Activated CD8-positive, alpha-beta memory T cell treated with anti-CD3 and anti-CD28 coated beads, Interleukin-2, amount 10 ng/mL, durations not matched to agents 7 days and 5 days (primary cell): ENCODE data around the gene UXS1. TPM values are rescaled to one million over a fixed set of nuclear protein-coding genes. Genes with fewer than 3 reads are reported as not detected.

Source experiments
- ATAC-seq: fragments of 150-1000 bp; cut with Tn5 transposase; one replicate; pipeline ENCODE4 v1.10.0; 2021; ENCODE audit warnings: moderate library complexity
- CTCF ChIA-PET: fragments of 350-600 bp; sonication (Branson Sonifier 250); formaldehyde crosslinking; loops from one replicate; lab custom pipeline; 2021; ENCODE audit warnings: antibody characterized with exemption; lab: Charles Lee
- DNase-seq: peaks from one replicate; pipeline ENCODE4 v3.0.0-alpha.2; 2020
- H3K27ac Mint-ChIP-seq: one replicate; pipeline ENCODE4 v1.8.0; 2021; ENCODE audit warnings: mild to moderate bottlenecking, mixed read lengths
- H3K27me3 Mint-ChIP-seq: one replicate; pipeline ENCODE4 v1.8.0; 2021; ENCODE audit warnings: mixed read lengths
- H3K36me3 Mint-ChIP-seq: one replicate; pipeline ENCODE4 v1.8.0; 2021; ENCODE audit warnings: mild to moderate bottlenecking, mixed read lengths
- H3K4me1 Mint-ChIP-seq: one replicate; pipeline ENCODE4 v1.8.0; 2021; ENCODE audit warnings: mixed read lengths
- H3K4me3 Mint-ChIP-seq: one replicate; pipeline ENCODE4 v1.8.0; 2021; ENCODE audit warnings: mild to moderate bottlenecking, moderate library complexity, mixed read lengths
- H3K9me3 Mint-ChIP-seq: one replicate; pipeline ENCODE4 v1.8.0; 2022; ENCODE audit warnings: low read depth, mixed read lengths
- total RNA-seq, 2 experiments: library from RNA; stranded (reverse); gene quantifications; one replicate each; pipeline ENCODE4 v1.2.3, GENCODE V29; 2021

Gene UXS1
- total RNA-seq, 2 experiments from 2014 or later = 90.0 to 115 TPM

DNA sequence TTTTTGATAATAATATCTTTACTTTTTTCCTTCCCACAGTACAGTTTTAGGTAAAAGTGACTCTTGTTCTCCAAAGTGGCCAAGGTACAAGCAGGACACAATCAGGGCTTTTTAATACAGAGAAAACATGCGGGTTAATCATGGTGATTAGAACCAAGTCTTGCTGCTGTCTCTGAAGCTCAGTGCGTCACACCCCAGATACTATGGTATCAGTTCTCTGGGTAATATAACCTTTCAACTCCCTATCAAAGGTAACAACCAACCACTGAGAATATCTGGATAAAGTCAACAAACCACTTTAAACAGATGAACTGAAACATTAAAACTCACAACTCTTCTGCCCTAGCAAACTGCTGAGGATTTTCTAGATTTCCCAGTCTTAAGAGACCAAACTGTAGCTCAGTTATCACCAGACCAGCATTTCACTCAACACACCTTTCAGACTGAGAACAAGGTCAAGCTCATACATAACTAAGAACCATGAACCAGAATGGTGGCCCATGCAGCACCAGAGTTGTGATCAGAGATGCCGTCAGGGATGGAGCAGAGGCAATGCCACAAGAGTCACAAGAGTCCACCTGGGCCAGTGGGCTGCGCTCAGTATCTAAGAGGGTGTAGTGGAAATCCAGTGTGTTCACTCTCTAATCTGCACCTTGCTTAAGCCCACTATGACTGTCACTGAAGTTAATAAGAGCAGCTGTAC lies 103.0 kb downstream of the UXS1 start:
- DNase-seq (no peak), ATAC-seq (no peak)
- Mint-ChIP-seq H3K4me1 (peaks cover 47% of the 10 kb centered on the region), H3K27ac (peak overlapping the region; percentile 1), H3K9me3 (no peaks in the 10 kb centered on the region), H3K4me3 (no peak overlapping the region), H3K27me3 (no peaks in the 10 kb centered on the region), H3K36me3 (peaks cover 47% of the 10 kb centered on the region)
- CTCF ChIA-PET = no interaction called here

DNA sequence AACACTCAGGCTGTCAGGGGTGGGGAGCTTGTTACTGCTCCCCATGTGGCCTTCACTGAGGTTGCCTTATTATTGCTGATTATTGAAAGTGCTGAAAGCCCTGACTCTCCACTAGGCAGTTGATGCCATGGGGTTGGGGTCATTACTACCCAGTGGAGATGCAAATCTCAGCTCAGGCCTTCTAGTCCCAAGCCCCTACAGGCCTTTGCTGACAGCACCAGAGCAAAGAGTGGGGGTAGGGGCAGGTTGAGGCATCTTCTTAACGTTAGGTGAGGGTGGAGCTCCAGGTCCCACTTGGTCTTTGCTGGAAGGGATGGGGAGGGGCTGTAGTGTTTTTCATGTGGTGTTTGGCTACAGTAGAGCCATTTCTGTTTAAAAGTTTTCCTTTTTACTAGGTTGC lies 104.5 kb downstream of the UXS1 start:
- Mint-ChIP-seq H3K27ac (no peak overlapping the region), H3K9me3 (no peaks in the 10 kb centered on the region), H3K4me1 (peaks cover 46% of the 10 kb centered on the region), H3K4me3 (no peak overlapping the region), H3K36me3 (peaks cover 43% of the 10 kb centered on the region), H3K27me3 (no peaks in the 10 kb centered on the region)
- CTCF ChIA-PET = interaction anchor here (1.6 kb wide), 1 partner anchor 15 kb away, joined by 3 read pairs; no protein-coding TSS in a partner anchor
- DNase-seq = no peak
- no peak for ATAC-seq

DNA sequence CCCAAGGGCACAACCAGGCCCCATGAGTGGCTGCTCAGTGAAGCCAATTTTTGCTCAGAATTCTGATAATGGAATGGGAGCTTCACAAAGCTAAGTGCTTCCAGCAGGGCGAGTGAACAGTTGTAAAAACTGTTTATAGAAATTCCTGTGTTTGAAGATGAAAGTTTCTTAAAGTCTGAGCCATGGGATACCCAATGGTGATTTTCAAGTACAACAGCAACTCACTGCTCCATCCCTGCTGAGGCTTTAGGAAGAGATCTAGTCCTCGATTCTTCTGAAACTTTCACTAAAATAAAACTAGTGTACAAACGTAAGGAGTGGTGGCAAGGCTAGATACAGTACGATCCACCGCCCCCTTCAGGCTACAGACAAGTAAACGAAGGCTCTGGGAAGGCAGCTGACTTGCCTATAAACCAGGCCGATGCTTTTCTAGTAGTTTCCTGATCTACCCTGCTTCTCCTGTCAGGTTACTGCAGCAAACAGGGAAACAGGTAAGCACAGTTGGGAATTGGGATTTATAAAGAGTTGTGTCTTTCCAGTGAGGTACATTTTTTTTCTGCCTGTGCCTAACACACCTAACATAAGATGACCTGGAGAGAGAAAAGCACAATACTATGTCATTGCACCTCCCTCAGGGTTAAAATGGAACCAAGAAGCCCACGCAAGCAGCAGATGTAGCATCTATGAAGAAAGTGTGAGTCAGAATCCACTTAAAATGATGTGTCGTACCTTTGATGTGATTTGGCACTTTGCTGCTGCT lies 108.7 kb downstream of the UXS1 start:
- Mint-ChIP-seq H3K4me1 (peaks cover 33% of the 10 kb centered on the region), H3K4me3 (peak overlapping the region; percentile 14), H3K27me3 (no peaks in the 10 kb centered on the region), H3K27ac (peak overlapping the region; percentile 65), H3K9me3 (no peaks in the 10 kb centered on the region), H3K36me3 (peaks cover 9% of the 10 kb centered on the region)
- peak; percentile 79 for DNase-seq
- peak; percentile 96 for ATAC-seq
- CTCF ChIA-PET = interaction anchor here (0.6 to 5.7 kb wide), 17 partner anchors 9 to 509 kb away, joined by 3 to 22 read pairs (median 3); no protein-coding TSS in a partner anchor

DNA sequence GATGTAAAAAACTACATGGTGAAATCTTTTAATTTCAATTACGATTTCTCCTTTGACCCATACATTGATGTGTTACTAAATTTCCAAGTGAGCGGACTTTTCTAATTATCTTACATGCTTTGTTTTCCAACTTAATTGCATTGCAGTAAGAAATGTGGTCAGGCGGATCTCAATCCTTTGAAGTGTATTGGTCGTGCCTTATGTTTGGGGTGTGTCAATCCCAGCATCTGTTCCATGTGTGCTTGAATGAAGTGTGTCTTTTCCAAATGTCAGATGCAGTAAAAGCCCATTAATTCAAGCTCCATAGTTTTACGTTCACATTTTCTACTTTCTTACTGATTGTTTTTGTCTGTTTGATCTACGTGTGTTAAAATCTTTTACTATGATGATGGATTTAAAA lies 113.1 kb downstream of the UXS1 start:
- no peak overlapping the region for H3K4me3 Mint-ChIP-seq
- DNase-seq = no peak
- no peaks in the 10 kb centered on the region for H3K36me3 Mint-ChIP-seq
- H3K4me1 Mint-ChIP-seq = peaks cover 11% of the 10 kb centered on the region
- no peak overlapping the region for H3K27ac Mint-ChIP-seq
- CTCF ChIA-PET = no interaction called here
- ATAC-seq = no peak
- H3K27me3 Mint-ChIP-seq = no peaks in the 10 kb centered on the region
- no peaks in the 10 kb centered on the region for H3K9me3 Mint-ChIP-seq

DNA sequence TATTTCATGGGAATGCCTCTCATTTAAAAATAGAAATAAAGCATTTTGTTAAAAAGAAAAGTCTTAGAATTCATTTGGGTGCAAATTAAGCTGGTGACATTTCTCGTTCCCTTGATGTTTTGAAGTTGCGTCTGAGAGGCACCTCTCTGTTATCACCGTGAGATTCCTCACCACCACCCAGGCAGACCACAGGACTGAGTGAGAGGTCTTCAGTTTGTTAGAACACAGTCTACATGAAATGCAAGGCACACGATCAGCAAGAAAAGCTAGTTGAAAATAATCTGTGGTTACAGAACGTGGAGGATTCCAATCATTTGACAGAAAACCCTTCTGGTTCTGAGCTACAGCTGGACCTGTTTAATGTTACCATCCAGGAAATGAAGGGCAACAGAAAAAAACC lies 116.0 kb downstream of the UXS1 start:
- Mint-ChIP-seq H3K4me1 (peaks cover 5% of the 10 kb centered on the region), H3K27me3 (no peaks in the 10 kb centered on the region), H3K9me3 (no peaks in the 10 kb centered on the region), H3K36me3 (no peaks in the 10 kb centered on the region), H3K27ac (no peak overlapping the region), H3K4me3 (no peak overlapping the region)
- ATAC-seq = no peak
- no peak for DNase-seq
- CTCF ChIA-PET = interaction anchor here (1.1 kb wide), 1 partner anchor 87 kb away, joined by 3 read pairs; no protein-coding TSS in a partner anchor

DNA sequence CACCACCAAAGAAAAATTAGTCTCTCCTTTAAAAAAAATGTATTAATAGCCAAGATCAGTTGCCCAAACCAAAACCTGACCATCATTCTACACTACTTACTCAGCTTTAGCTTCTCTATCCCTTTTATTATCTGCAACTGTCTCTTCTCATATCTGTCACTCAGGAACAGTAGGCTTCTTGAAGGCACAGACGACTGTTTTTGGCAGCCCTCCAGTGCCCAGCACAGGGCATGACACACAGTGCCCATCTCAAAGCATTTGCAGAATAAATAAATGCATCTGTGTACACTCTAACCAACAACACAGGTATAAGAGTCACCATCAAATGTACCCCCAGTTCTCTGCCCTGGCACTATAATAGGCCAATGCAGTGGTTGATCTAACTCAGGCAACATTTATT lies 117.2 kb downstream of the UXS1 start:
- no peak for DNase-seq
- CTCF ChIA-PET = interaction anchor here (1.3 kb wide), 1 partner anchor 10 kb away, joined by 4 read pairs; no protein-coding TSS in a partner anchor
- Mint-ChIP-seq H3K36me3 (no peaks in the 10 kb centered on the region), H3K27ac (no peak overlapping the region), H3K4me1 (peaks cover 7% of the 10 kb centered on the region), H3K4me3 (no peak overlapping the region), H3K27me3 (no peaks in the 10 kb centered on the region), H3K9me3 (no peaks in the 10 kb centered on the region)
- no peak for ATAC-seq

DNA sequence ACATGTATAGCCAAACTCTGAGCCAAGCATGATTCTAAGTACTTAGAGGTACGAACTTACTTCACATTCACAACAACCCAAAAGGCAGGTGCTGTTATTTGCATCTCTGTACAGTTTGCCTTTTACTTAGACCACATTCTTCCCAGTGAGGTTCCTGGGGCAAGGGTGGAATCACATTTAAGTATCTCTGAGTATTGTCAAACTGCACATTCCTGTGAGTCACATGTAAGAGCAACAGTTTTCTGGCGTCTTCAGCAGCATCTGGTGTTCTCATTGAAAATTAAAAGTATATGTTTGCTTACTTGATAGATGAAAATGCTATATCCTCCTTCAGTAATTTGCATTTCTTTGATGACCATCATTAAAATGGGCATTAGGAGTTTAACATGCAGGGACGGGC lies 119.1 kb downstream of the UXS1 start:
- DNase-seq (no peak), ATAC-seq (no peak)
- peaks cover 7% of the 10 kb centered on the region for H3K4me1 Mint-ChIP-seq
- H3K9me3 Mint-ChIP-seq = no peaks in the 10 kb centered on the region
- no peak overlapping the region for H3K27ac Mint-ChIP-seq
- no peak overlapping the region for H3K4me3 Mint-ChIP-seq
- CTCF ChIA-PET = no interaction called here
- no peaks in the 10 kb centered on the region for H3K27me3 Mint-ChIP-seq
- no peaks in the 10 kb centered on the region for H3K36me3 Mint-ChIP-seq

DNA sequence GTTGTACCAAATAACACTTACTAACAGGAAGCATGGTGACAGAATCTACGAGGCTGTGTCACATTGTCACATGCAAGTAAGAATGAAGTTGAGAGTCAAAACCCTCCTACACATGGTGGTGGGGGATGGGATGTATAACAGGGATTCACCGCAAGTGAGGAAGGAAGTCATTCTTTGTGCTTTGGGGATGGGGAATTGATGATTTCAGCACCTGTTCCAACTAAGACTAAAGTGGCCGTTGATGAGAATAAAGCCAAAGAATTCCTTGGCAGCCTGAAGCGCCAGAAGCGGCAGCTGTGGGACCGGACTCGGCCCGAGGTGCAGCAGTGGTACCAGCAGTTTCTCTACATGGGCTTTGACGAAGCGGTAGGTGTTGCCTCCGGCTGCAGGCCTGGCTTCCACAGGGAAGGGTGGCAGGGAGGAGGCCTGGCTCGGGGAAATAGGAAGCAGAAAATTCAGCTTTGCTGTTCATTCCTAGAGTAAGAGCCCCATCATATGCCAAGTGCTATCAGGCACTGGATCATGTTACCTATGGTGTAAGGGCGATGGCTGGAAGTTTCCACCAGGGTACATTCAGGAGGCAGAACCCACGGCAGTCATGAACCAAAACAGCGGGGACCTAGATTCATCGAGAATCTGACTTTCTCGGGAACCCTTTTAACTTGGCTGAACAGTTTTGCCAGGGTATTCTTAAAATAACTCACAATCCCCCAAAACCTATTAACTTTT lies 120.3 kb downstream of the UXS1 start:
- CTCF ChIA-PET = no interaction called here
- H3K9me3 Mint-ChIP-seq = no peaks in the 10 kb centered on the region
- H3K27me3 Mint-ChIP-seq = peaks cover 2% of the 10 kb centered on the region
- ATAC-seq (no peak), DNase-seq (no peak)
- peaks cover 12% of the 10 kb centered on the region for H3K4me1 Mint-ChIP-seq
- H3K36me3 Mint-ChIP-seq = no peaks in the 10 kb centered on the region
- H3K27ac Mint-ChIP-seq = no peak overlapping the region
- H3K4me3 Mint-ChIP-seq = no peak overlapping the region

DNA sequence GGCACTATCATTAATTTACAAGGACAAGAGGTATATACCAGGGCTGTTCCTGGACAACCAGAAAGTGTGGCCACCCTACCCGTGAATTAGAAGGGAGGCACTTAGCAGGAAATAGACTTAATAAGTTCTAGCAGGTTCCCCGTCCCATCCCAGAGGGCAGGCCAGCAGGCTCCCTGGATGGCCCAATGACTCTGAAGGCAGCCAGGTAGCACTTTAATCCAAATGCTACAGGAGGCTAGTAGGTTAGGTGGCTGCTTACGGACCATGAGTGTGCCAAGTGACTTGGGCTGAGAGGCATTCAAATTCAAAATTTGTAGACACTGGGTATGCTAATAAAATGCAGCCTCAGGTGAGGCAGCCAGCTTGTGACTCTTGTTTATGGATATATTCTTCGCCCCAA lies 123.9 kb downstream of the UXS1 start:
- Mint-ChIP-seq H3K4me1 (peaks cover 13% of the 10 kb centered on the region), H3K27me3 (peaks cover 19% of the 10 kb centered on the region), H3K9me3 (no peaks in the 10 kb centered on the region), H3K27ac (no peak overlapping the region), H3K36me3 (no peaks in the 10 kb centered on the region), H3K4me3 (no peak overlapping the region)
- CTCF ChIA-PET = interaction anchor here (0.9 to 1.5 kb wide), 2 partner anchors 8 to 15 kb away, joined by 3 read pairs; no protein-coding TSS in a partner anchor
- DNase-seq (no peak), ATAC-seq (no peak)

DNA sequence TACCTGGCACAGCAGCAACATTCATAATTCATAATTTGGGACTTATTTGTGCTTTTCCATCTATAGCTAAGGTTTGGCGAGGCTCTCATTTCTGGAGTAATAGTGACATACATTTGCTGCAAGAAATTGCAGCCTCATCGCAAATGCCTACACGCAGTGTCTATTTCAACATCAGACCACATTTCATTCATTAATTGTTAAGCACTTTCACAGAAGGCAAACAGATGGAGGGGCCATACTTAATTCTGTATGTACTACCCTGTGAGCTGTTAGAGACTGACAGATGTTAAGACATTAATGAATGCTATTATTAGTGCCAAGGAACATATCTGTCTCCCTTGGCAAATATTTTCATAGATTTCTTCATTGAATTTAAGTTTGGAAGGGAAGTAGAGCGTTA lies 125.7 kb downstream of the UXS1 start:
- ATAC-seq = no peak
- DNase-seq = no peak
- peaks cover 11% of the 10 kb centered on the region for H3K4me1 Mint-ChIP-seq
- peaks cover 31% of the 10 kb centered on the region for H3K27me3 Mint-ChIP-seq
- H3K27ac Mint-ChIP-seq = no peak overlapping the region
- CTCF ChIA-PET = no interaction called here
- H3K36me3 Mint-ChIP-seq = no peaks in the 10 kb centered on the region
- no peaks in the 10 kb centered on the region for H3K9me3 Mint-ChIP-seq
- H3K4me3 Mint-ChIP-seq = no peak overlapping the region

DNA sequence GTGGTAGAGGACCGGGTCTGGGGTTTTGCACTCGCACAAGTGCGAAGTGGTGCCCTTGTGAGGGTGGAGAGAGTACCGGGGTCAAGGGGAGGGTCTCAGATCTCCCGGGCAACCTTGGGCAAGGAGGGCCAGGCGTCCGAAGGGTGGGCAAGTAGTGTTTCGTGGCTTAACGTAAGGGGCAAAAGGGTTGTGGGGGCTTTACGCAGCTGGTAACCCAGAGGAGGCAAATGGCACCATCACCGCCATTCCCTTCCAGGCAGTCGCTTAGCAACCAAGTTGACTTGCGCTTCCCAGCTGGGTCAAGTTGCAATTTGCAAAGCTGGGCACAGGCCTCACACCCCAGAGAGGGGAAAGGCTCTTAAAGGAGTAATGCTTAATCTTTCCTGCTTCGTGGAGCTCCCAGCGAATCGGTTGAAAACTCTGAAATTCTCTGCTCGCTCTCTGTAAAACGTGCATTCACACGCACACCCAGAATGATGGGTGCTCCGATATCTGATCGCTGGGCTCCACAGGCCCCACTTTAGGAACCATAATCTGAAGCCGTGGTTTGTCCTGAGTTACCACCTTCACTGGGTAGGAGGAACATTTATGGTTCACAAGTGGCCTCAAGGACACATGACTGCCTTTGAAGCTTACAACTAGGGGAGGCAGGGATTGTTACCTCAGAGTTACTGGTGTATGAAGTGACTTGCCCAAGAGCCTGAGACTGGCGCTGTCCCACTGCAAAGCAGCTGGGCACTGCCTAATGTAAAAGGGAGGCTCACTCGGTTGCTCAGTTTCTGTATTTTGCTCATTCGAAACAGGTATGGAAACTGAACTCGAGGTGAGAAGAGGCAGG lies 127.9 kb downstream of the UXS1 start:
- no peaks in the 10 kb centered on the region for H3K9me3 Mint-ChIP-seq
- H3K27ac Mint-ChIP-seq = no peak overlapping the region
- H3K27me3 Mint-ChIP-seq = peaks cover 31% of the 10 kb centered on the region
- DNase-seq (no peak), ATAC-seq (no peak)
- H3K36me3 Mint-ChIP-seq = no peaks in the 10 kb centered on the region
- no peak overlapping the region for H3K4me3 Mint-ChIP-seq
- H3K4me1 Mint-ChIP-seq = peaks cover 9% of the 10 kb centered on the region
- CTCF ChIA-PET = interaction anchor here (1.2 kb wide), 1 partner anchor 19 kb away, joined by 3 read pairs; no protein-coding TSS in a partner anchor

DNA sequence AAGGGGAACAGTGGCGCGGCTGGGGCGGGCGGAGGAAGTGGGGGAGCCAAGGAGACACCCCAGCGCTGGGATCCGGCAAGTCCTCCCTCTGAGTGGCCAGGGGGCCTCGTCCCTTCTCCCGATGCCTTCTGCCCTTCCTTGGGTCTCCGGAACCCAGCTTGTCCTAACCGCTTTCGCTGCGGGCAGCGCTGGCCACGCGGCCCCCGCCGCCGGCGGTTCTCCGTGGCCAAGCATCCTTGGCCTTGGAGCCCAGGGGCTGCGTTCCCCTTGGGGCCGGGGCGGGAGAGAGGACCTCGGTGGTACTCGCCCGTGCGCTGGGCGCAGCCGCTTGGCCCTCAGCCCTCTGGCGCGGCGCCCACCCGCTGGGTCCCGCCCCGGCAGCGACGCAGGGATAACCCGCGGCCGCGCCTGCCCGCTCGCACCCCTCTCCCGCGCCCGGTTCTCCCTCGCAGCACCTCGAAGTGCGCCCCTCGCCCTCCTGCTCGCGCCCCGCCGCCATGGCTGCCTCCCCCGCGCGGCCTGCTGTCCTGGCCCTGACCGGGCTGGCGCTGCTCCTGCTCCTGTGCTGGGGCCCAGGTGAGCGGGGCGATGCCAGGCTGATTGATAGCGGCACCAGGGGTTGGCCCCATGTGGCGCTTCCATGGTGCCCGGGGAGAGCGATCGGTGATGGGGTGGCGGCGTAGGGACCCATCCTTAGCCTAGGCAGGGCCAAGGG lies 128.7 kb downstream of the UXS1 start:
- Mint-ChIP-seq H3K27me3 (peaks cover 31% of the 10 kb centered on the region), H3K27ac (no peak overlapping the region), H3K4me1 (peaks cover 9% of the 10 kb centered on the region), H3K36me3 (no peaks in the 10 kb centered on the region), H3K9me3 (peaks cover 3% of the 10 kb centered on the region), H3K4me3 (no peak overlapping the region)
- CTCF ChIA-PET = interaction anchor here (0.5 kb wide), 1 partner anchor 84 kb away, joined by 3 read pairs; no protein-coding TSS in a partner anchor
- ATAC-seq (peak; percentile 61), DNase-seq (no peak)
